GM12878 (cell line): ENCODE data around the gene TSC22D3. TPM values are rescaled to one million over a fixed set of nuclear protein-coding genes. Genes with fewer than 3 reads are reported as not detected.
A peak's percentile ranks its signal among the peaks of the same experiment; 100 is the strongest.

Experiments
- ATAC-seq: fragments of 200-7000 bp; cut with Tn5 transposase; 3 replicates; pipeline ENCODE4 v1.9.1; 2020; ENCODE audit warnings: mild to moderate bottlenecking, moderate library complexity
- BruUV-seq: library from RNA; stranded (reverse); fragments of 400-500 nt; replicated peaks from 2 replicates; lab custom pipeline; 2021; lab: Mats Ljungman, UMichigan
- CTCF ChIA-PET: fragments of 300-600 bp; sonication (Branson Sonifier 250); formaldehyde crosslinking; extraction: SDS; loops from one replicate; lab custom pipeline; 2021; ENCODE audit warnings: inconsistent platforms; lab: Yijun Ruan, JAX
- POLR2A ChIA-PET: fragments of 350-600 bp; formaldehyde crosslinking; extraction: SDS; loops from one replicate; lab custom pipeline; 2021; ENCODE audit warnings: inconsistent platforms; lab: Charles Lee
- RAD21 ChIA-PET: fragments of 300-600 bp; sonication (Branson Sonifier 250); formaldehyde crosslinking; loops from one replicate; lab custom pipeline; 2023; ENCODE audit warnings: antibody characterized with exemption; ENCODE audit not compliant: unreplicated experiment; lab: Charles Lee
- SMC1A ChIA-PET: fragments of 300-600 bp; sonication (Branson Sonifier 250); formaldehyde crosslinking; loops from one replicate; lab custom pipeline; 2023; ENCODE audit not compliant: unreplicated experiment, uncharacterized antibody; lab: Charles Lee
- DNase-seq: peaks from one replicate; pipeline ENCODE4 v3.0.0-alpha.2; 2011; ENCODE audit warnings: low read depth, low spot score
- FAIRE-seq: peaks from 3 replicates; lab custom pipeline; 2011; peaks lifted over from hg19 to GRCh38; lab: Jason Lieb, UNC
- H2AFZ ChIP-seq: 2 replicates; pipeline ENCODE4 v1.6.0; 2011; ENCODE audit warnings: low read depth, low read length, control low read depth; ENCODE audit not compliant: control insufficient read depth
- H3K27ac ChIP-seq: 2 replicates; pipeline ENCODE4 v1.5.1; 2011; ENCODE audit warnings: control low read depth; ENCODE audit not compliant: control insufficient read depth, insufficient read depth
- H3K27me3 ChIP-seq, 2 experiments: replicated peaks in 1 of 2; 2 replicates each; pipeline versions ENCODE4 v1.6.0 to v1.6.1; 2011; ENCODE audit warnings: low read length in 1 of 2; ENCODE audit not compliant: control insufficient read depth in 2 of 2, insufficient read depth in 2 of 2
- H3K36me3 ChIP-seq, 2 experiments: 2 replicates each; pipeline ENCODE4 v1.5.1; 2011; ENCODE audit warnings: low read length in 1 of 2; ENCODE audit not compliant: control insufficient read depth in 2 of 2, insufficient read depth in 2 of 2
- H3K4me1 ChIP-seq: 2 replicates; pipeline ENCODE4 v1.6.1; 2011; ENCODE audit warnings: mild to moderate bottlenecking, low read length, moderate library complexity, mixed read lengths; ENCODE audit not compliant: control insufficient read depth, insufficient read depth
- H3K4me2 ChIP-seq: 2 replicates; pipeline ENCODE4 v1.6.0; 2011; ENCODE audit warnings: control low read depth; ENCODE audit not compliant: control insufficient read depth, insufficient read depth
- H3K4me3 ChIP-seq: fragments of 200-600 bp; sonication (generic); 2 replicates; pipeline ENCODE4 v1.5.1; 2016
- H3K79me2 ChIP-seq: 2 replicates; pipeline ENCODE4 v1.6.0; 2011; ENCODE audit warnings: low read length; ENCODE audit not compliant: control insufficient read depth, insufficient read depth
- H3K9ac ChIP-seq: 2 replicates; pipeline ENCODE4 v1.8.0; 2011; ENCODE audit warnings: low read length, control low read depth, mixed read lengths; ENCODE audit not compliant: control insufficient read depth, insufficient read depth
- H3K9me3 ChIP-seq: replicated peaks from 3 replicates; pipeline ENCODE4 v1.5.1; 2011; ENCODE audit warnings: mild to moderate bottlenecking, low read length; ENCODE audit not compliant: control insufficient read depth, insufficient read depth
- H4K20me1 ChIP-seq: 2 replicates; pipeline ENCODE4 v1.6.0; 2011; ENCODE audit not compliant: control insufficient read depth, insufficient read depth
- BHLHE40 ChIP-seq, 2 experiments: fragments of 450-650 bp in 1 of 2; IDR thresholded peaks; 2 replicates each; pipeline ENCODE4 v1.6.1; 2011 to 2017; ENCODE audit warnings: low read depth in 2 of 2, borderline replicate concordance in 1 of 2, improper control_type of control experiment in 1 of 2, low read length in 1 of 2, mild to moderate bottlenecking in 1 of 2
- CHD2 ChIP-seq: IDR thresholded peaks from 2 replicates; pipeline ENCODE4 v1.6.1; 2011; ENCODE audit warnings: low read depth, low read length, improper control_type of control experiment, borderline replicate concordance
- NR2C1 ChIP-seq: fragments of 450-650 bp; IDR thresholded peaks from 2 replicates; pipeline ENCODE4 v1.6.1; 2017; ENCODE audit warnings: antibody characterized with exemption, mild to moderate bottlenecking, moderate library complexity
- STAT3 ChIP-seq: IDR thresholded peaks from 2 replicates; pipeline ENCODE4 v1.6.1; 2011; ENCODE audit warnings: low read depth, low read length, improper control_type of control experiment
- ZNF24 ChIP-seq: fragments of 450-650 bp; IDR thresholded peaks from 2 replicates; pipeline ENCODE4 v1.6.1; 2017; ENCODE audit warnings: antibody characterized with exemption, mild to moderate bottlenecking
- ZNF384 ChIP-seq: IDR thresholded peaks from 2 replicates; pipeline ENCODE4 v1.6.1; 2012; ENCODE audit warnings: low read depth, mild to moderate bottlenecking, low read length, improper control_type of control experiment, borderline replicate concordance
- ZNF687 ChIP-seq: fragments of 450-650 bp; IDR thresholded peaks from 2 replicates; pipeline ENCODE4 v1.6.1; 2017; ENCODE audit warnings: mild to moderate bottlenecking, moderate library complexity
- WGBS: methylation state at CpG from one replicate; pipeline ENCODE4 v1.1.6; 2016; ENCODE audit warnings: low lambda C conversion rate; ENCODE audit not compliant: insufficient replicate concordance, insufficient coverage; ENCODE audit errors: missing lambda C conversion rate; 5-methylcytosine and 5-hydroxymethylcytosine counted together
- in situ Hi-C: fragments of 300-500 bp; cut with MboI; formaldehyde crosslinking; loops from 9 replicates; pipeline ENCODE4 v1.14.3; 2018; ENCODE audit warnings: mixed read lengths
- intact Hi-C: fragments of 100-400 bp; cut with micrococcal nuclease; formaldehyde crosslinking; loops from one replicate; pipeline ENCODE4 v1.14.2; 2022; ENCODE audit not compliant: unreplicated experiment
- polyA plus RNA-seq, 11 experiments: library from polyadenylated mRNA; depleted of rRNA in 4 of 11; unstranded in 6 of 11; stranded (reverse) in 5 of 11; fragments of >200 nt; fragmentation: Nextera tagmentation in 4 of 11; fragmentation: Illumina TruSeq in 1 of 11; extraction: Ambion mirVana in 4 of 11; extraction: Trizol in 1 of 11; gene quantifications; 1 replicate in 1 of 11; 2 replicates in 10 of 11; pipeline versions ENCODE4 v1.2.1 to v1.2.3, GENCODE V29; 2011 to 2016; ENCODE audit warnings: inconsistent platforms in 2 of 11, missing spikeins in 2 of 11, low read depth in 1 of 11
- total RNA-seq, 4 experiments: library from RNA; depleted of rRNA in 3 of 4; stranded (reverse); fragments of >200 nt in 3 of 4; fragmentation: Illumina TruSeq in 1 of 4; extraction: Trizol in 1 of 4; gene quantifications; 2 replicates each; pipeline versions ENCODE4 v1.2.1 to v1.2.3, GENCODE V29; 2013 to 2021

Gene TSC22D3
- total and polyA plus RNA-seq, 10 of the 15 experiments (the other 5 are each of a cell fraction or from before 2014, with no cell fraction given): 4.6 to 122 (median 16.1) TPM

DNA sequence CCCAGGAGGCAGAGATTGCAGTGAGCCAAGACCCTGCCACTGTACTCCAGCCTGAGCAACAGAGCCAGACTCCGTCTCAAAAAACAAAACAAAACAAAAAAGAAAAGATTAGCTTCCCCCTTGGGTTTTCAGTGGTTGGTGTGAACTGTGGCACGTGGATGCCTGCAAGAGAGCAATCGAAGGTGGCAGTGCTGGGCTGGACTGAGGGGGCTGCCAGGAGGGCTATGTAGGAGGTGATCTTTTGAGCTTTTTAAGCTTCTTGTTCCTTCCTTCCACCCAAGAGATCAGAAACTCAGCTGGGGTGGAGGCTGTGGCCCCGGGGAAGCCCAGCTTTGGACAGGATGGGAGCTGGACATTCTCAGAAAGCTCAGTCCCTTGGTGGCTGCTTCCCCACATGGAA is 97.7 kb downstream of the TSC22D3 start:
- intact Hi-C loops: loop anchor here (5.0 kb wide), 1 partner anchor 561 kb away; the partner anchor contains the start of gene RBM41
- ChIA-PET RAD21 (interaction anchor here (1.0 to 11.2 kb wide), 5 partner anchors 9 to 98 kb away, joined by 4 to 444 read pairs (median 17); partner anchors contain the start of gene TSC22D3), POLR2A (interaction anchor here (1.0 to 10.5 kb wide), 3 partner anchors 9 to 36 kb away, joined by 5 to 287 read pairs (median 10); no protein-coding TSS in a partner anchor), CTCF (interaction anchor here (1.4 to 7.7 kb wide), 6 partner anchors 9 to 98 kb away, joined by 3 to 273 read pairs (median 12); partner anchors contain the start of genes NCBP2L and TSC22D3)
- no peaks in the 10 kb centered on the region for H3K9me3 ChIP-seq
- ATAC-seq: no peak
- no peak overlapping the region for H3K4me2 ChIP-seq
- peaks cover 22% of the 10 kb centered on the region for H3K4me1 ChIP-seq
- no peak overlapping the region for H3K4me3 ChIP-seq
- BruUV-seq: no TSS peak
- TF ChIP-seq CHD2: no peak
- peak in 1 of 2 experiments; percentile 41; a peak in 1 of 4 replicates for TF ChIP-seq BHLHE40 (IDR thresholded peaks at IDR 0.05; ENCODE audit: borderline replicate concordance in 1 of 2, low read depth in 2 of 2, low read length in 1 of 2)
- no peak for TF ChIP-seq ZNF384
- no peak for TF ChIP-seq STAT3
- TF ChIP-seq ZNF24: no peak
- no peak for TF ChIP-seq NR2C1
- TF ChIP-seq ZNF687: 0 out of 2 replicates have a peak, but pooled peaks have one; percentile 50
- TF ChIP-seq, all 136 proteins: peak for 2
- Histone ChIP-seq H3K27me3 (no peaks in the 10 kb centered on the region; a peak in 1 of 4 replicates), H3K79me2 (peaks cover 4% of the 10 kb centered on the region), H3K9ac (no peak overlapping the region), H2AFZ (no peak overlapping the region), H3K36me3 (no peaks in the 10 kb centered on the region), H3K27ac (peak overlapping the region; percentile 8; the same call in 1 of the 2 replicates), H4K20me1 (no peaks in the 10 kb centered on the region)
- no peak for DNase-seq
- in situ Hi-C loops: loop anchor here (5.0 kb wide), 1 partner anchor 34 kb away; no protein-coding TSS in a partner anchor
- SMC1A ChIA-PET: interaction anchor here (1.2 to 8.6 kb wide), 9 partner anchors 8 to 98 kb away, joined by 3 to 425 read pairs (median 7); partner anchors contain the start of genes NCBP2L and TSC22D3
- WGBS: 39% methylated on average over 4 of the region's 4 CpGs
- no peak for FAIRE-seq
